Measurements from ENCODE around the gene CD6.
A peak's percentile ranks its signal among the peaks of the same experiment; 100 is the strongest.
"Not testable (repeated sequence)": the region's sequence is repeated elsewhere in the genome, so short reads cannot be mapped to it uniquely, and the experiment has no call there.

Gene CD6

GRCh38 chr11:60954421-60954820 lies 17.1 kb upstream of the CD6 start:
- DNase-seq, result no peak

DNA sequence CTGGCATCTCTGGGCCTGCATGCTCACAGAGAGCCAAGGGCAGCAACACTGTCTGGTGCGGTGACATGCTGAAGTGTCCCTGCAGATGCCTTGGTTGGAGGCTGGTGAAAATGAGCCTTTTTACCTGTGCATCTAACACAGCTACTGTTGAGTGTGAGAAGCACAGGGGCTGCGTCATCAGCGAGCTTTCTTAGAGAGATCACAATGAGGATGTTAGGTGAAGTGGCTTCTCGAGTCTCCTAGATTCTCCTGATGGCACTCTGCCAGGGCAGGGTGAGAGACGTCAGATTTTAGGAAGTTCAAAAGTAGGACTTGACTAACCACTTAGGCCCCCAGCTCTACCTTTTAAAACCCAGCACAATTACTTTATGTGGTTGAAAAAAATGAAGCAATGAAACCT lies 15.9 kb upstream of the CD6 start:
- no peak for DNase-seq

DNA sequence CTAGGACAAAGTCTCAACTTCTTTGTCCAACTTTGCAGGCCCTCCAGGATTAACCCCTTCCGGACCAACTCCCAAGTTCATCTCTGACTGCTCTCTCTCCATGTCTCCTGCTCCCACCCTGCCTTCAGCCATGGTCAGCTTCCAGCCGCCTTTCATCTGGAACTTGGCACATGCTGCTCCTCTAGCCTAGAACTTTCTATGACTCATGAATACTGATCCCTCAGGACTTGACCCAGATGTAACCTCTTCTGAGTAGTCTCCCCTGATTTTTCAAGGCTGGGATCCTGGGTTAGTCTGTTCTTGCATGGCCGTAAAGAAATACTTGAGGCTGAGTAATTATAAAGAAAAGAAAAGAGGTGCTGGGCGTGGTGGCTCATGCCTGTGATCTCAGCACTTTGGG lies 14.3 kb upstream of the CD6 start:
- no peak for DNase-seq

- DNase-seq, result no peak
These were observed 12.0 kb upstream of the CD6 start for GRCh38 chr11:60959431-60959830.

DNA sequence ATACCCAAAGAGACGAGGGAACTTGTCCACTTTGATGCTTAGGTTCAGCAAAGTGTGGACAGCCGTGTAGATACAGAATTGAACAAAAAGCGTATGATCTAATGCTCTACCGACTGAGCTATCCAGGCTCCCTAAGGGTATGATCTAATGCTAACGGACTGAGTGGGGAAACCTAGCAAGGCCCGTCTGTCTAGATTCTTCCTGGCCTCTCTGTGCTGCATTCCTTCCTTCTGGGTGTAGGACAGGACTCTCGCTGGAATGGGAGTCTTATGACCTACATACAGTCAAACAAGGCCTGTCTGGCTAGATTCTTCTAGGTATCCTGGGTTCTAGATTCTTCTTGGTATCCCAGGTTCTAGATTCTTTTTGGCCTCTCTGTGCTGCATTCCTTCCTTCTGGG lies 11.1 kb upstream of the CD6 start:
- DNase-seq, result no peak

DNA sequence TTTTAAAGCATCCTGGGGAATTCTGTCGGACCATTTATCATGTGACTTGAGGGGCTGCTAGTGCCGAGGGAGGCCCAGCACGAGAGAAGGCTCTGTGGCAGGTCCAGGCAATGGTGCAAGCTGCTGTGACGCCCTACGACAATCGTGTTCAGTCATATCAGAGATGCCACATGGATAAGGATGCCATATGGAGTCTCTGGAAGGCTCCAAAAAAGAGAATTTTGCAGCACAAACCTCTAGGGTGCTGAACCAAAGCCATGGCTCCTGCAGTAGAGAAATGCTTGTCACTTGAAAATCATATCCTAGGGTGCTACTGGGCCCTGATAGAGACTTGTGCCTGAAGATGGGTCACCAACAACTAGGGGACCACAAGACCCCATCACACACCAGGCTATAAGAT lies 6.7 kb upstream of the CD6 start:
- DNase-seq, result no peak

- no peak for DNase-seq
These were observed 4.6 kb upstream of the CD6 start for GRCh38 chr11:60966890-60967289.

- no peak for DNase-seq
These were observed 3.3 kb upstream of the CD6 start for GRCh38 chr11:60968223-60968622.

DNA sequence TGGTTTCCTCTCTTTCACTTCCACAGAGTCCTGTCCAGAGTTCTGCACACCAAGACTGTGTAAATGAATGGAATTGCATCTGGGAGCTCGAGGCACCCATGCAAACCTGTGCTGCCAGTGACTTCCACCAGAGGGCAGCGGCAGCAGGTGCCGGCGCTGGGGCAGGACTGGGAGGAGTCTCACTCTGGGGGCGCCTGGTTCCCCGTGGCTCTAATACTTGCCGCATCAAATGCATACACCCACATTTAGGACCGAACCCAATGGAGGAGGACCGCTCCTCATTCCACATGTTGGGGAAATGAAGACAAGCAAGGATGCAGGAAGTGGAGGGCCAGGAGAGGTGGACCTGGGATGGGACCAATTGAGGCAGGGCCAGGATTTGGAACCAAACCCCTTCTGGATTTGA lies 1.1 kb upstream of the CD6 start:
- no peak for DNase-seq

- DNase-seq, result no peak
These were observed 590 bp upstream of the CD6 start for GRCh38 chr11:60970890-60971289.

DNA sequence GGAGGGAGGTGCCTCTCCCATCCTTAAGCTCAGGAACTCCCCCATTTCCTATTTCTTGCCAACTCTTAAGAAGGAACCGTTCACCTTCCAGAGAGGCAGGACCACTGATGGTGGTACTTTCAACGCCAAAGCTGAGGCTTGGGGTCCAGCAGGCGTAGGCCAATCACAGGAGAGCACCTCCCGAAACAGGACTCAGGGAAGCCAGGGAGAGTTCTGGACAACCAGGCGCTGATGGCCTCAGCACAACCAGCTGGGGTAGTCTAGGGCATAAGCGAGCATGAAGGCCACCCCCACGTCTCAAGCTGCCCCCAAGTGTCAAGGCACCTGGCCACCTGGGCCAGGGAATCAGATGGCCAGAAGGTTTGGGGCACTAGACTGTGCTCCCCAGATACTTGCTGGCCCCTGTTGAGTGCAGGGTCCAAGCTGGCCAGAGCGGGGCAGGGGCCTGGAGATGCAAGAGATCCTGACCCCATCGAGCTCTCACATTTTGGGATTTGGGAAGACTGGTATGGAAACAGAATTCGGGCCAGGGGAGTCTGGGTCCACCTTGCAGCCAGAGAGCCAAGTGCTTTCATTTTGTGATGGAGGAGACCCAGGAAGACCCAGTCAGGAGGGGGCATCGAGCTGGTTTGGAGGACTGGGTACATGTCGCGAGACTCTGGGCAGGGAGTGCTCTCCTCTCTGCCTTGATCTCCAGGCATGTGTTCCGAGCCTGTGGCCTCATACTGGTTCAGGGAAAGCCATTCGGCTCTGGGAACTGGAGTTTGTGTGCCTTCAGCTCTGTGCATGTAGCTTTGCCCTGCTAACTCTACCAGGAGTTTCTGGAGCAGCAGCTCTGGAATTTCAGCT lies 926 bp downstream of the CD6 start:
- no peak for DNase-seq

GRCh38 chr11:60973699-60974098 lies 2.2 kb downstream of the CD6 start:
- no peak for DNase-seq

DNA sequence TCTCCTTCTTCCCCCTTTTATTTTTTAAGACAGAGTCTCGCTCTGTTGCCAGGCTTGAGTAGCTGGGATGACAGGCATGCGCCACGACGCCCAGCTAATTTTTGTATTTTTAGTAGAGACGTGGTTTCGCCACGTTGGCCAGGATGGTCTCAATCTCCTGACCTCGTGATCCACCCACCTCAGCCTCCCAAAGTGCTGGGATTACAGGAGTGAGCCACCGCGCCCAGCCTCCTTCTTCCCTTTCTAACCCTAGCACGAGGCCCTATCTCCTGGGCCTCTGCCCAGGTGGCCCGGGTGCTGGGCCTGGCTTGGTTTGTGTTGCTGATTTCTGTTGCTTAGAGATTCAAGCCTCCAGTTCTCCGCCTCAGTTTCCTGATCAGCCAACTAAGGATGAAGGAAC lies 2.8 kb downstream of the CD6 start:
- not testable (repeated sequence) for DNase-seq

- DNase-seq, result no peak
These were observed 3.2 kb downstream of the CD6 start for GRCh38 chr11:60974726-60975125.

DNA sequence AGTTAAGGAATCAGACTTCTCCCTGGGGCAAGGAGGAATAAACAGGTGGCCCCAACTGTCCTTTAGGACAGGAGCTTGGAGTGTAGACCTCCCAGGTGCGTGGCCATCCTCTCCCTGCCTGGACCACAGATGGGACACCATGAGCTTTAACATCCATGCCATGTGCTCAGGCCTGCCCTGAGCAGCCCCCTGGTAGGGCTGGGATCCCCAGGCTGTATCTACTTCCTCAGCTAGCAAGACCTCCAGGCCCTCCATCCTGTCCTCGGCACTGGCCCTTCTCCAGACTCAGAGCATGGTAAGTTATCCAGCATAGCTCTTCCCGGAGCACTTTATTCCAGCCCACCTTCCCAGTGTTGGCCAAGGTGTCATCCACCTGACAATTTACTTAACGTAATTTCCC lies 5.7 kb downstream of the CD6 start:
- no peak for DNase-seq

DNA sequence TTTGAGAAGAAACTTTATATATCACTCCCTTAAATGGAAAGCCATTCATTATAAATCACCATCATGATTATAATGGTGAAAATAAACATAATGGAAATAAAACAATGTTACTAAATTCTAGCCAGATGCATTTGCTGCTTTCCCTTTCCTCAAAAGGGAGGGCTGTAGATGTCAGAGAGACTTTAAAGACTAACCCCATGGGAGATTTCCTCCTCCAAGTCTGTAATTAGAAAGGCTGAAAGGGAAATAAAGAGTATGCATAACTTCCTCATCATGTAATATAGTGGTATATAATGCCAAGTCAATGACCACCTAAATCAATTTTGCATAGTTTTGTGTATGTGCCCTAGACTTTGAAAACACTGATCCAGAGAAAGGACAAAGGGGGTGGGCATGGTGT lies 6.4 kb downstream of the CD6 start:
- no peak for DNase-seq

- DNase-seq, result no peak
These were observed 7.3 kb downstream of the CD6 start for GRCh38 chr11:60978546-60979380.

DNA sequence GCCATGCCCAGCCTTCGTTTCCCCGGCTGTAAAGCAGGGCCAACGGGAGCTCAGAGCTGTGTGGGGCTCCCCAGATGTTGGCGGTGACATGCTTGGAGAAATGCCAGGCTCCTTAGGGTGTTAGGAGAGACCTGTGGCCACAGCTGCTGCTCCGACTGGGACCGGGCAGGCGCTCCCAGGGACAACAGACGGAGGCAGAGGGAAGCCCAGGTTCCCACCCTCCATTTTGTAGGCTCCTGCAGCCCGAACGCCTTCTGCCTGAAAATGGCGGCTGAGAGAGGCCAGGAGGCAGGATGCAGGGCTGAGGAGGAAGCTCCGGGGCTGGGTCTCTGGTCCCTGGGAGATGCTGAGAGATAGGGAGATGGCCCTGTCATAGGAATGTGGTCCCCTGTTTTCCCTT lies 10.0 kb downstream of the CD6 start:
- no peak for DNase-seq

DNA sequence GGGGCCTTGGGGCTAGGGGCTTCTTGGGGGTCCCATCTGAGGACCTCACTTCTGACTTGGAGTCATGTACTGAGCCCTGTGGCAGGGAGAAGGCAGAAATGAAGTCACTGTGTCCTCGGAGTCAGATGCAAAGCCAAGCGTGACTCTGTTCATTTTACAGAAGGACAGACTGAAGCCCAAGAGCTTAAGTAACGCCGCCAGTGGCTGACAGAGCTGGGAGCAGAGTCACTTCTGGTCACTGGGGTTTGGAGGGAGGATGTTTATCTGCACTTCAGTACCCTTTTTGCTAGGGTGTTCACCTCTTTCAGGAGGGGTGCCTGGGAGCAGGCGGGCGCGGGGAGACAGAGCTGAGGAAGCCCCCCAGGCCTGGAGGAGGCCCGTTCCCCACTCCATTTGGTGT lies 10.7 kb downstream of the CD6 start:
- DNase-seq, result no peak

GRCh38 chr11:60984149-60984548 lies 12.7 kb downstream of the CD6 start:
- DNase-seq, result no peak

DNA sequence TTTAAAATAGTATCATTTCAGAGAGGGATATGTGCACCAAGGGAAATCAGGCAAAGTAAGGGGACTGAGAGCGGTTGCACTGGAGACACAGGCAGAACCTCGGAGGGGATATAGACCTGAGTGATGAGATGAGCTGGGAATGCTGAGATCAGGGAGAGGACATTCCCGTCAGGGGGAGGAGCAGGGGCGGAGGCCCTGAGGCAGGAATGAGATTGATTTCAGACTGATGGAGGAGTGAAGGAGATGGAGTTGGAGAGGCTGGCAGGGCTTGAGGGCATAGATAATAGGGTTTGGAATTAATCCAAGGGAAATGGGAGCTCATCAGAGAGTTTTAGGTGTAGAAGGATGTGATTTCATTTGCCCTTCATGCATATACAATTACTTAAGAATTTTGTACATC lies 13.2 kb downstream of the CD6 start:
- peak; percentile 19 for DNase-seq

- DNase-seq, result no peak
These were observed 14.0 kb downstream of the CD6 start for GRCh38 chr11:60985501-60985900.

- no peak for DNase-seq
These were observed 14.8 kb downstream of the CD6 start for GRCh38 chr11:60985991-60986915.
